GM12891 (cell line): ENCODE data around the gene GOSR2.

Experiments used
- POLR2A ChIP-seq: IDR thresholded peaks from 2 replicates; pipeline ENCODE4 v1.6.1; 2011; ENCODE audit warnings: low read depth, low read length, control low read depth
- POLR2AphosphoS5 ChIP-seq: IDR thresholded peaks from 2 replicates; pipeline ENCODE4 v1.6.1; 2011; ENCODE audit warnings: low read depth, low read length, control low read depth
- SPI1 ChIP-seq: IDR thresholded peaks from 2 replicates; pipeline ENCODE4 v1.6.1; 2011; ENCODE audit warnings: low read depth, low read length, control low read depth
- TAF1 ChIP-seq: IDR thresholded peaks from 2 replicates; pipeline ENCODE4 v1.6.1; 2011; ENCODE audit warnings: low read depth, low read length, control low read depth

GRCh38 chr17:46972346-46972745 is 49.4 kb downstream of the GOSR2 start:
- TF ChIP-seq TAF1 (no peak), POLR2AphosphoS5 (no peak), POLR2A (no peak), SPI1 (no peak)
